HL-60 (cell line): ENCODE measurements around the gene TIGD3.

Experiments
- TF ChIP-seq, protein P1 (sequence below): IDR thresholded peaks from one replicate; pipeline ENCODE4 v1.5.1; 2011; ENCODE audit warnings: low read length, control low read depth, inconsistent platforms; ENCODE audit not compliant: insufficient read depth
- TF ChIP-seq, protein P2 (sequence below): IDR thresholded peaks from 2 replicates; pipeline ENCODE4 v1.6.1; 2012; ENCODE audit warnings: low read depth; ENCODE audit not compliant: insufficient replicate concordance

- TF ChIP-seq, protein P1, sequence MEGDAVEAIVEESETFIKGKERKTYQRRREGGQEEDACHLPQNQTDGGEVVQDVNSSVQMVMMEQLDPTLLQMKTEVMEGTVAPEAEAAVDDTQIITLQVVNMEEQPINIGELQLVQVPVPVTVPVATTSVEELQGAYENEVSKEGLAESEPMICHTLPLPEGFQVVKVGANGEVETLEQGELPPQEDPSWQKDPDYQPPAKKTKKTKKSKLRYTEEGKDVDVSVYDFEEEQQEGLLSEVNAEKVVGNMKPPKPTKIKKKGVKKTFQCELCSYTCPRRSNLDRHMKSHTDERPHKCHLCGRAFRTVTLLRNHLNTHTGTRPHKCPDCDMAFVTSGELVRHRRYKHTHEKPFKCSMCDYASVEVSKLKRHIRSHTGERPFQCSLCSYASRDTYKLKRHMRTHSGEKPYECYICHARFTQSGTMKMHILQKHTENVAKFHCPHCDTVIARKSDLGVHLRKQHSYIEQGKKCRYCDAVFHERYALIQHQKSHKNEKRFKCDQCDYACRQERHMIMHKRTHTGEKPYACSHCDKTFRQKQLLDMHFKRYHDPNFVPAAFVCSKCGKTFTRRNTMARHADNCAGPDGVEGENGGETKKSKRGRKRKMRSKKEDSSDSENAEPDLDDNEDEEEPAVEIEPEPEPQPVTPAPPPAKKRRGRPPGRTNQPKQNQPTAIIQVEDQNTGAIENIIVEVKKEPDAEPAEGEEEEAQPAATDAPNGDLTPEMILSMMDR: no peak
- TF ChIP-seq, protein P2, sequence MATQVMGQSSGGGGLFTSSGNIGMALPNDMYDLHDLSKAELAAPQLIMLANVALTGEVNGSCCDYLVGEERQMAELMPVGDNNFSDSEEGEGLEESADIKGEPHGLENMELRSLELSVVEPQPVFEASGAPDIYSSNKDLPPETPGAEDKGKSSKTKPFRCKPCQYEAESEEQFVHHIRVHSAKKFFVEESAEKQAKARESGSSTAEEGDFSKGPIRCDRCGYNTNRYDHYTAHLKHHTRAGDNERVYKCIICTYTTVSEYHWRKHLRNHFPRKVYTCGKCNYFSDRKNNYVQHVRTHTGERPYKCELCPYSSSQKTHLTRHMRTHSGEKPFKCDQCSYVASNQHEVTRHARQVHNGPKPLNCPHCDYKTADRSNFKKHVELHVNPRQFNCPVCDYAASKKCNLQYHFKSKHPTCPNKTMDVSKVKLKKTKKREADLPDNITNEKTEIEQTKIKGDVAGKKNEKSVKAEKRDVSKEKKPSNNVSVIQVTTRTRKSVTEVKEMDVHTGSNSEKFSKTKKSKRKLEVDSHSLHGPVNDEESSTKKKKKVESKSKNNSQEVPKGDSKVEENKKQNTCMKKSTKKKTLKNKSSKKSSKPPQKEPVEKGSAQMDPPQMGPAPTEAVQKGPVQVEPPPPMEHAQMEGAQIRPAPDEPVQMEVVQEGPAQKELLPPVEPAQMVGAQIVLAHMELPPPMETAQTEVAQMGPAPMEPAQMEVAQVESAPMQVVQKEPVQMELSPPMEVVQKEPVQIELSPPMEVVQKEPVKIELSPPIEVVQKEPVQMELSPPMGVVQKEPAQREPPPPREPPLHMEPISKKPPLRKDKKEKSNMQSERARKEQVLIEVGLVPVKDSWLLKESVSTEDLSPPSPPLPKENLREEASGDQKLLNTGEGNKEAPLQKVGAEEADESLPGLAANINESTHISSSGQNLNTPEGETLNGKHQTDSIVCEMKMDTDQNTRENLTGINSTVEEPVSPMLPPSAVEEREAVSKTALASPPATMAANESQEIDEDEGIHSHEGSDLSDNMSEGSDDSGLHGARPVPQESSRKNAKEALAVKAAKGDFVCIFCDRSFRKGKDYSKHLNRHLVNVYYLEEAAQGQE: no peak
Measured at GRCh38 chr11:65340226-65340625, 14.3 kb upstream of the TIGD3 start.
